HG03457 (cell line): ENCODE data around the gene MILR1.
"Not testable (repeated sequence)": the region's sequence is repeated elsewhere in the genome, so short reads cannot be mapped to it uniquely, and the experiment has no call there.

Source experiments
- ATAC-seq: cut with Tn5 transposase; IDR thresholded peaks from one replicate; pipeline ENCODE4 v1.9.1; 2021; ENCODE audit warnings: moderate number of reproducible peaks; ENCODE audit not compliant: unreplicated experiment

MILR1 gene

DNA sequence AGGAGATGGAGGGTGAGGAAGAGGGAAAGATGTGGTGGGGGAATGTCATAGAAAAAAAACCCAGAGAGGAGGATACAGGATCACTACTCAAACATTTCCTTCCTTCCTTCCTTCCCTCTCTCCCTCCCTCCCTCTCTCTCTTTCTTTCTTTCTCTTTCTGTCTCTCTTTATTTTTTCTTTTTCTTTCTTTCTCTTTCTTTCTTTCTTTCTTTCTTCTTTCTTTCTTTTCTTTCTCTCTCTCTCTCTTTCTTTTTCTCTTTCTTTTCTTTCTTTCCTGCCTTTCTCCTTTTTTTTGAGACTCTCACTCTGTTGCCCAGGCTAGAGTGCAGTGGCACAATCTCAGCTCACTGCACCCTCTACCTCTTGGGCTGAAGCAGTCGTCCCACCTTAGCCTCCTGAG is 17.9 kb downstream of the MILR1 start:
- not testable (repeated sequence) for ATAC-seq

DNA sequence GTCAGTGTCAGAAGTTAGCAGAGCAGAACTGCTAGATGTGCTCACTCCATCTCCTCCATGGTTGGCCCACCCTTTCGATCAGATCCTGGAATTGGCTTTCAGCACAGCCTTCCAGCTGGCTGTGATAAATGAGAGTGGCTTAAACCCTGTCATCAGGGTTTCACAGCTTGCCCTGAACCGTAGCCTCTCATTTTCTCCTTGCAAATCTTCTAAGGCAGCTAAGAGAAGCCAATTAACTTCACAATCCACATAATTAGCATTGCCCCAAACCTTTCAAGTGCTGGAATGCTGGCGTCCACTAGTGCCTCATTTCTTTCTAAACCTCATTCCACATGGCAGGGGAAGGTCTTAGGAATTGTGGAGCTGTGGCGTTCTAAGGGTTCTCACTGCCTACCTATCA is 21.7 kb downstream of the MILR1 start:
- ATAC-seq, result no peak

DNA sequence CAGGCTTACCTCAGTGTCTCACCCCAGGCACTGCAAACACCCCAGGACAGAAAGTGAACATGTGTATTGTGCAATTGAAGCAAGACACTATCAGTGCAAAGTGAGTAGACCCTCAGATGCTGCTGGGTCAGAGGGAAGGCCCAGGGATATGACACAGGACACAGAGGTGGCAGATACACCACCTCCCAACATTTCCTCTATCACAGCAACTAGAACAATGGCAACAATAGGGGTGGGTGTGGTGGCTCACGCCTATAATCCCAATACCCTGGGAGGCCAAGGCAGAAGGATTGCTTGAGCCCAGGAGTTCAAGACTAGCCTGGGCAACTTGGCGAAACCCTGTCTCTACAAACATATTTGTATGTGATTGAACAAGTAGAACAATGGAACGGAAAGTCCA is 22.5 kb downstream of the MILR1 start:
- ATAC-seq, result no peak

DNA sequence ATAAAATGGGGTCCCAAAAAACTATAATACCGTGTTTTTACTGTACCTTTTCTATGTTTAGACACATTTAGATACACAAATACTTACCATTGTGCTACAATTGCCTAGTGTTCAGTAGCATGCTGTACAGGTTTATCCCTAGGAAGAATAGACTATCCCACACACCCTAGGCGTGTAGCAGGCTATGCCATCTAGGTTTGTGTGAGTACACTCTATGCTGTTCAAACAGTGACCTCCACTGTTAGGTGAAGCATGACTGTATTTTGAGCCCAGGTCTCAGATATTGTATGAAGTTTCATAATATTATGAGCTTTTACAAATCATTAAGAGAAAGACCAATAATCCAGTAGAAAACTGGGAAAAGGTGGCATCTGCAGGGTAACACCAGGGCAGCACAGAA is 23.6 kb downstream of the MILR1 start:
- ATAC-seq, result no peak

DNA sequence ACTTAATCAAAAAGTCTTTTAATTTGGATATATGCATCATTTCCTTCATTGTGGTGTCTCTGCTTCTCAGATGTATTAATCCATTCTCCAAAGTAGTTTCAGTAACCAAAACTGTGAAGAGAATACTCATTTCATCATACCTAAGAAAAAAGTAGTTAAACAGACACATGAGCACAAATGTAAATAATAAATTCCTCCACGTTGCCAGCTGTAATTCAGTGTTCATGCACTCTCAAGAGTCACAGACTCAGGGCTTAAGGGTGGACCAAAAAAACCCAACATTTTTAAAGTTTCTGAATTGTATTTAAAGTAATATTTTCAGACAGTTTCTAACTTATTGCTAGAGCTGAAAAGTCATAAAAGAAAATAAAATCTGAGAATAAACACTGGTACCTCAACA is 28.9 kb downstream of the MILR1 start:
- no peak for ATAC-seq

DNA sequence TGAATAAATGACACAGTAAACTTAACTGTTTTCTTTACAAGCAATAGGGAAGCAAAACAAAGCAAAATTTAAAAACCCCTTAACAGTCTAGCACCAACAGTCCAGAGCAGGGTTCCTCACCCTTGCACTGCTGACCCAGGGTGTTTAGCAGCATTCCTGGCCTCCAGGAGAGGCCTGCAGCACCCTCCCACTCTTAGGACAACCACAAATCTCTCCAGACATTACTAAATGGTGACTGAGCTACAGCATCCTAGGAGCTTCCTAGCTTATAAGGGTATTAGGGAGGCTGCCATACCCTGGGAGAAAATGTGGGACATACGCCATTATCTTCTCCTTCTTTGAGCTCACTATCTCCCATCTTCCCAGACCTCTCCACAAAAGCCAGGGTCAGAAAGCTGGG is 32.0 kb downstream of the MILR1 start:
- no peak for ATAC-seq

DNA sequence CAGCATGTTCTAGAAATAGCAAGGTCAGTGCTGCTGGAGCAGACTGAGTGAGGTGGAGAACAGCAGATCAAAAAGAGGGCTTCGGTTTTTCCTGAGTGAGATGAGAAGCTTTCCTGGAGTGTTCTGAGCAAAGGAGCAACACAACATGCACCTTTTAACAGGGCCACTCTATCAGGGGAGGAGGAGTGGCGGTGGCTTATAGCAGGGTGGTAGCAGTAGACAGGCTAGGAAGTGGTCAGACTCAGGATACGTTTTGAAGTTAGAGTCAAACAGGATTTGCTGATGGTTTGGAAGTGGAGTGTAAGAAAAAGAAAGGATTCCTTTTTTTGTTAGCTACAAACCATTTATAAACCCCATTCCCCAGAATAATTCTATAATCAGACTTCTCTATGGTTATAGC is 35.5 kb downstream of the MILR1 start:
- ATAC-seq, result no peak

DNA sequence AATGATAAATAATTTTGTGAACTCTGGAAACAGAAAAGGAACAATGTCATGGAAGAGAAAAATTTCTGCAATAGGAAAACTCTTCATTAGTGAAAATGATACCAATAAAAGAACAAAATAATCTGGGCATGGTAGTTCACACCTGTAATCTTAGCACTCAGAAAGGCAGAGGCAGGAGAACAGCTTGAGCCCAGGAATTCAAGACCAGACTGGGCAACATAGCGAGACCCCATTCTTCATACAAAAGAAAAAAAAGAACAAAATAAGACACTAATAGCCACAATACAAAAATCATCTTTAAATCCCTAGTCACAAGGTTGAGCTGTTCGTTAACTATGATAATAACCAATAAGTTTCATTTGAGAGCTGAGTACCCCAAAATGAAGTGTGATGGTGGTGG is 39.4 kb downstream of the MILR1 start:
- no peak for ATAC-seq

DNA sequence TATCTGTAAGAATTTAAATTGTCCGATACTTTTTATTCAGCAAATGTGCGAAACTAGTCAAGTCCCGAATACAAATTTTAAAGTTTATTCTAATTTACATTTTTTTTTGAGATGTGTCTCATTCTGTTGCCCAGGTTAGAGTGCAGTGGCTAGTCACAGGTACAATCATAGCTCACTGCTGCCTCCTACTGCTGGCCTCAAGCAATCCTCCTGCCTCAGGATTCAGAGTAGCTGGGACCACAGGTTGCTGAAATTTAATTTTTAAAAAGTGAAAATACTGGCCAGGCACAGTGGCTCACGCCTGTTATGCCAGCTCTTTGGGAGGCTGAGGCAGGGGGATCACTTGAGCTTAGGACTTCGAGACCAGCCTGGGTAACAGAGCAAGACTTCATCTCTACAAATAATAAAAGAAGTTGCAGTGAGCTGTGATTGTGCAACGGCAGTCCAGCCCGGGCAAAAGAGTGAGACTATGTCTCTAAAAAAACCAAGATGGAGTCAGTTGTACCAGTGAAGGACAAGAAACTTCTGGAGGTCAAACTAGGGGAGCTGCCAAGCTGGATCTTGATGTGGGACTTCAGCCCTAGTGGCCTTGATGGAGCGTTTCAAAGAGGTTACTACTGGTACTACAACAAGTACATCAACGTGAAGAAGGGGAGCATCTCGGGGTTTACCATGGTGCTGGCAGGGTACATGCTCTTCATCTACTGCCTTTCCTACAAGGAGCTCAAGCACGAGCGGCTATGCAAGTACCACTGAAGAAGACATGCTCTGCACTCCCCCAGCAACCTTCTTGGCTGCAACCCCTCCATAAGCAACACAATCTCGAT is 42.3 kb downstream of the MILR1 start:
- ATAC-seq, result no peak

DNA sequence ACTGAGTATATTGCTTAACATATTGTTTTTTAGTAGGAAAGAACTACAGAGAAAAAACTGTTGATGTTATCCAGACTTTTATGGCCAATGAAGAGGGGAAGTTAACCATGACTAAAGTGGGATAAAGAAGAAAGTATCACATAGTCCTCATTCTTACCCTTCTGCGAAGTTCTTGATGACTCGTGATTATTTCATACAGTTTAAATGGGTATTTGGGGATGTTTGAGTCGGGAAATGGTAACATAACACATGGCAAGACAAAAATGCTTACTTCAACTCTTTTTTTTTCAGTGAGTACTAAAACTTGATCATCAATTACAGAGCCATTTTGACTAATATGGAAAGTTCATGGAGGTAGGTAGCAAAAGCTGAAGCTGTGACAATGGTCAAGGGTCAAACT is 43.1 kb downstream of the MILR1 start:
- no peak for ATAC-seq

DNA sequence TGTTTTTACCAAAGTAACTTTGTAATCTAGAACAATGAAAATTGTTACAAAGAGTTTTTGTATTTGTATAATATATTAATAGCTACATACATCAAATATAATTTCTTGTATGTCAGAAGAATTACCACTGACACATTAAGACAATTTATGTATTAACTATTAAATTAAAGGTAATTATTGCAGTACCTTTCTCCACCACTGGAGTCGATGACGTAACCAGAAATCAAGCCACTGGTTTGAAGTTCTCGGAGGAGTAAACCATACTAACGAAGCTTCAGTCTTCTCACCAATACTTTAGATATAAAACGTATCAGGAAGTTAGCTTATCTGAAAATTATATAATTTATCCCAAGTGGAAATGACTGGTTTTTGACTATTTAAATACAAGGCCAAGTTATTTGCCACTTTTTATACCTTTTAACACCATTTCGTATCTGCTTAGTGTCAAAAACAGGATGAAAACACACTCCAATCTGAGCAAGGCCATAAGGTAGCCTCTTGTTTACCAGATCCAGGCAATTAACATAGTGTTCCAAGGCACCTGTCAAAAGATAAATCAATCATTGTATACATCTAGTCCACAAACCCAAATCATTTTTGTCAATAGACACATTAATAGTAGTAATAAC is 43.7 kb downstream of the MILR1 start:
- no peak for ATAC-seq

DNA sequence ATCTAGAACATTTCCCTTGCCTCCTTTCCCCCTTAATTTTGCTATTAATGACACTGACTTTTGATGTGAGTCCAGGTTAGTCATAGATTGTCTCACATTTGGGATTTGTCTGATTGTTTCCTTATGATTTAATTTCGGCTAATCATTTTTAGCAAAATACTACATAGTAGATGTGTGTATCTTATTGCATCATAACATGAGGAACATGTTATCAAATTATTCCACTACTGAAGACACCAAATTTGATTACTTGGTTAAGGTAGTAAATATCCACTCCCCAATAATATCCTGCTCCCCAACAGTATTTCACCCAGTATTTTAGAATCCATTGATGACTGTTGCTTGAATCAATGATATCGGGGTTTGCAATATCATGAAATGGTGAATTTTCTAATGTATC is 45.2 kb downstream of the MILR1 start:
- no peak for ATAC-seq

DNA sequence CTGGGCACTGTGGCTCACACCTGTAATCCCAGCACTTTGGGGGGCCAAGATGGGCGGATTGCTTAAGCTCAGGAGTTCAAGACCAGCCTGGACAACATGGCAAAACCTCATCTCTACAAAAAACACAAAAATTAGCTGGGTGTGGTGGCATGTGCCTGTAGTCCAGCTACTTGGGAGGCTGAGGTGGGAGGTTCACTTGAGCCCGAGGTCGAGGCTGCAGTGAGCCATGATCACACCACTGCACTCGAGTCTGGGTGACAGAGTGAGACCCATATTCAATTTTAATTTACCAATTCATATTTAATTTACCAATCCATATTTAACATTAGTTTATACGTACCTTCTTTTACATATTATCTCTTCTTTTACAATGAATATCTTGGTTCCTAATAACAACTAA is 46.4 kb downstream of the MILR1 start:
- ATAC-seq, result not testable (repeated sequence)

DNA sequence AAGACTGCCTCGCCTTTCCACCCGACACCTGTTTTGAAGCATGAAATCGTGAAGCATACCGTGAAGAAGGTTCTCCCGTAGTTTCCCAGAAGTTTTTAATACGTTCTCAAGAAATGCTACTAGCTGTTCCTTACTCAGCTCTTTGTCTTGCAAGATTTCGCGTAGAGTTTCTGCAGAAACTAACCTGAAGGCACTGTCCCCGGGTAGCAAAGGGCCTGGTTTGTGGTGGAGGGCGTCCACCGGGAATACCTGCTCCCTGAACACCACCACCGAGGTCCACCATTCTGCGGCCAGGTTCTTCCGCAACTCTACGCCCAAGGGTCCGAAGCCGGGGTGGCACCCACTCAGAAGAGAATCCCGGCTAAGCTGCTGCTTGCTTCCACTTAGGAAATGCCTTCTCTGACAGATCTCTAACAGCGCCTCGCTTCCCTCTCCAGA is 47.5 kb downstream of the MILR1 start:
- ATAC-seq, result no peak

DNA sequence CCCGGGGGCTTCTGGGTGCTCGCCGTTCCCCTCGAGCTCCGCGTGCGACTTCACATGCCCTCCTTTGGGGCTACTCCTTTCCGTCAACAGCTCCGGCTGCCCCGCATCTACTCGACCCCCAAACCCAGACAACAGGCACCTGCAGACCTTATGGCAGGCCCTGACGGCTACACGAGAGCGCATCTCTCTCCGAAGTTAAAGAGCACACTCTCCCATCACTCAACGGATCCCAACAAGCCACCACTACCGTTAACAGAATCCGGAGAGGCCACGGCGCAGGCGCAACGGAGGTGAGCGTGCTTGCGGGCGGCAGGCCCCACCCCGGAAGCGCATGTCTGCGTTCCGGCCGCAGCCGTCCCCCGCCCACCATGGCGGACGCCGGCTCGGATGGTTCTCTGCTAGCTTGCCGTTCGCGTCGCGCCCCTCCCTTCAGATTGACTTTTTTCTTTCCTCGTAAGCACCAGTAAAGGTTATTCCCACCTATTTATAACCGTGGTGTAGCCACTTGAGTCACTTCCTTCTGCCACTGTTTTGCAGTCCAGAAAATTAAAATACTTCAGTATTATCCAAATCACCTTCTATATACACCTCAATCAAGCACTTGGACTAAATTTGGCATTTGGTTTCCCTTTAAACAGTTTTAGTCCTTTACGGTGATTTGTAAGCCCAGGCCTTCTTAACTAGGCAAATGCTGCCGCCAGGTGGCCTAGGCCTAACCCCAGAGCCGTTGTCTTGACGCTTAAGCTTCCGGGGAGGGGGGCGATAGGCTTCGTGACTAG is 48.1 kb downstream of the MILR1 start, which contains the start of gene POLG2:
POLG2 (minus strand) TSS at position 269 of the 779 bp plus-strand sequence; CDS start at position 183, 86 bp downstream.
- ATAC-seq, result peak; percentile 69

DNA sequence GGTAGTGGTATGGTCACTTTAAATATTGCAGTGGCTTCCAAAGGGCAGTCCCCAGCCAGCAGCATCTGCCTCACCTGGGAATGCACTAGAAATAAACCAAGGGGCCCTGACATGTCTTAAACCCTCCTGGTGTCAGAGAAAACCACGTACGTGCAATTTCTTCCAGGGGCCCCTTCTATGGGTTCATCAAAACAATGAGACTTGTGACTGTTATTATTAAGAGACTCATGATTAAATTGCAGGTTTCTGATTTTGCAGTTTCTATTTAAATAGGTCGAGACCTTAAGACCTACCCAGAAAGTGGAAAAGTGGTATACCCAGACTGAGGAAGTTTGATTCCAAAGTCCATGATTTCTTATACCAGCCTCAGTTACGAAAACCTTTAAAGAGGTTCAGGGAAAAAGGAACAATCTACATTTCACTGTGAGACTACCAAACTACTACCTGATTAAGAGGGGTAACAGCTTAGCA is 48.7 kb downstream of the MILR1 start:
- ATAC-seq, result no peak

DNA sequence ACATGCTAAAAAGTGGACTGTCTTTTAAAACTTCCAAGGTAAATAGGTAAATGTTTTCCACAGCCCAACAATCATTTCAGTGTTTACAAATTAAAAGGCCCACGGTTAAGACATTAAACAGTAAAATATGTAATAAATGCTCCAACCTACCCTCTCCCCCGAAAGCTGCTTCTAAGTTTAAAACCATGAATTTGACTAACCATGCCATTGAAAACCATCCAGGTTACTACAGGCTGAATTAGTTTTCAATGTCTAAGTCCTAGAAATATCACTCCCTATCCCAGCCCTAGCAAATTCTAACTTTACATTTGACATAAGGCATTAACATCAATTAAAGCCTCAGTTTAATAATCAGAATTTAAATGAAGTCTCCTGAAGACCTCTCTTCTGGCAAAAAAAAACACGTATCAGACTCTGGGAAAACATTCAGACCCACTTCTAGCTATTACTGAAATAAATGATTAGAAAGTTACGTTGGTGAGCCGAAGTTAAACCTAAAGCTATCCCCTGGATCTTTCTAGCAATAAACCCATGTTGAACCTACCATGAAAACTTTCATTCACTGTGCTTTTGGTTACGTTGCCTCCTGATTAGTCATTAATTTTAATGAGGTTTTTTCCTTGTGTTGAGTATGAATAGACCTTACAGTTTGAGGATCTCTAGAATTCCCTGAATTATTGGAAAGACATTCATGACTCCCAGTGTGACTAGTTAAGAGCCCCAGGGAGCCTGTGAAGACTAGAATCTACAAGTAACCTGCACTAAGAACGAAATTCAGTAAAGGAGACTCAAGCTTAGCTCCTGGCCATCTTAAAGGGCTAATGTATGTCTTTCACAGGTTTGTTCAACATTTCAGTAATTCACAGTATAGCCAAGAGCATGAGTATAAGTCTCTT is 49.6 kb downstream of the MILR1 start:
- no peak for ATAC-seq

DNA sequence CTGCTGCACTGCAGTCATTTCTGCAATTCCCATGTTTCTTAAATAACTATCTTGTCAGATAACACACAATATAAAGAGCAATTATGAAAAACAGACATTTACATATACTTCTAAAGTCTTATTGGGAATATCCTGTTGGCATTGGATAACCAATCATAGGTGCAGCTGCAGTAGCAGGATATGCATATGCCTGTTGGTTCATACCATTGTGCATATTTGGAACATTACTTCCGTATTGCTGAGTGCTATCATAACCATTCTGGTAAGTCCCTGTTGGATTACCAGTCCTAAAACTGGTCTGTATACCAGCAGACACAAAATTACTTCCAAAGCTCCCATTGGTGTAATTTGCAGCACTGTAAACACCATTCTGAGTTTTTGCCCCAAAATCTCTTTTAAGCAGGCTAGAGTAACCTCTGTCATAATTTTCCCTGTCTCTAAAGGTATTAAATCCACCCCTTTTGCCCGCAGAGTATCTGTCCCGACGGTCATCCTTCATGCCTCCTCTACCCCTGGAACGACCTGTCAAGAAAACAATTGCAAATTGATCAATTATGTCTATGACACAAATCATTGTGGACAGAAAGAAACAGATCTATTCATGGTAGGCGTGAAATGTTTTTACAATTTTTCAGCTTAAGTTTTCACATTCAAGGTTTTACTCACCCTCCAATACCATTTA is 51.0 kb downstream of the MILR1 start:
- ATAC-seq, result no peak

DNA sequence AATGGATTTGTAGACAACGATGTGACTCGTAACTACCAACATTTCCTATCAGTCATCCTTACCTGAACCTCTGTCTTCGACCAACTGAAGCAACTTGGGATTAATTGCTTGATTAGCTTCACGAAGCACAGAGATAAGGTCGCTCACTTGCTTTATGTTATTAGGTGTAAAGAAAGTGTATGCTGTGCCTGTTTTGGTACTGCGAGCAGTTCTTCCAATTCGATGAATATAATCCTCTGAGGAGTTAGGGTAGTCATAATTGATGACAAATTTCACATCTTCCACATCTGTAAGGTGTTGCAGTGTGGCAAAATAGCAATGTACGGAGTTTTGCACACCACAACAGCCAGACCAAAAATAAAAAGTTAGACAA is 51.6 kb downstream of the MILR1 start:
- ATAC-seq, result no peak
